NCI-H748 treated with DMSO at 0.1 percent for 48 hours (cell line): ENCODE data around the gene CFAP46.
"Not testable (repeated sequence)": the region's sequence is repeated elsewhere in the genome, so short reads cannot be mapped to it uniquely, and the experiment has no call there.

Source experiments
- DNase-seq: peaks from one replicate; lab custom pipeline; 2025; lab: John Stamatoyannopoulos, UW

CFAP46 gene

DNA sequence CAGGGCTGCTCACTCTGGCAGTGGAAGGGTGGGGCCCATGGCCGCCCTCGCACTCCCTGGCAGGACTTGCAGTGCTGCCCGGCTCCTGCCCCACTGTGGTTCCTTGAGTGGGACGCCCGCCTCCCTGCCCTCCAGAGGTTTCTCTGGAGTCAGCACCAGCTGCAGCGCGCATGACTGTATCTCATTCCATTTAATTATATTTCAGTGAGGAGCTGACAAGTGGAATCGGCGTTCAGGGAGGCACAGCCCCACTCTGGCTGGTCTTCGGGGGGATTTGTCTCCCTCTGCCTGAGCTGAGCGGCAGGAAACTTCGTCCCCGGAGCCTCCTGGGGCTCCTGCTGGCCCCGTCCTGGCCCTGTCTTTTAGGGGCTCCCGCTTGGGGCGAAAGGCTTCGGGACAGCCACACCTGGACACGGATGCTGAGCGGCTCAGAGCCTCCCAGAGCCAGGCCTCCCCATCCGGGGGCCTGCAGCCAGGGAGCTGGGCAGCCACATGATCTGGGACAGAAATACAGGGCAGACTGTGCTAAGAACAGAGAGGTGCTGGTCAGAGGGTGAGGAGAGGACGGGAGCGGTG is 81.2 kb downstream of the CFAP46 start:
- no peak for DNase-seq

DNA sequence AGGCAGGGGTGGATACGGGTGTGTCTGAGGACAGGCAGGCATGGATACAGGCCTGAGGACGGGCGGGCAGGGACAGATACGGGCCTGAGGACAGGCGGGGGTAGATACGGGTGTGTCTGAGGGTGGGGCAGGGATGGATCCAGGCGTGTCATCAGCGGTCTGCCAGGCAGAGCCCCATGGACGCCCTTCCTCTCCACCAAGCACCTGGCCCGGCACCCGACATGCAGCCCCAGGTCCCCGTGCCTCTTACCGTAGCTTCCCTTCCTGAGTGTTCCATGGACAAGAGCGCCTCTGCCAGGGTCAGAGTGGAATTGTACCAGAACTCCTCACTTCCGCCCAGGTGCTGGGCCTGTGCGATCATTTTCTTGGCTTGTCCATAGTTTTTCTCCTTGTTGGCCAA is 81.8 kb downstream of the CFAP46 start:
- no peak for DNase-seq

DNA sequence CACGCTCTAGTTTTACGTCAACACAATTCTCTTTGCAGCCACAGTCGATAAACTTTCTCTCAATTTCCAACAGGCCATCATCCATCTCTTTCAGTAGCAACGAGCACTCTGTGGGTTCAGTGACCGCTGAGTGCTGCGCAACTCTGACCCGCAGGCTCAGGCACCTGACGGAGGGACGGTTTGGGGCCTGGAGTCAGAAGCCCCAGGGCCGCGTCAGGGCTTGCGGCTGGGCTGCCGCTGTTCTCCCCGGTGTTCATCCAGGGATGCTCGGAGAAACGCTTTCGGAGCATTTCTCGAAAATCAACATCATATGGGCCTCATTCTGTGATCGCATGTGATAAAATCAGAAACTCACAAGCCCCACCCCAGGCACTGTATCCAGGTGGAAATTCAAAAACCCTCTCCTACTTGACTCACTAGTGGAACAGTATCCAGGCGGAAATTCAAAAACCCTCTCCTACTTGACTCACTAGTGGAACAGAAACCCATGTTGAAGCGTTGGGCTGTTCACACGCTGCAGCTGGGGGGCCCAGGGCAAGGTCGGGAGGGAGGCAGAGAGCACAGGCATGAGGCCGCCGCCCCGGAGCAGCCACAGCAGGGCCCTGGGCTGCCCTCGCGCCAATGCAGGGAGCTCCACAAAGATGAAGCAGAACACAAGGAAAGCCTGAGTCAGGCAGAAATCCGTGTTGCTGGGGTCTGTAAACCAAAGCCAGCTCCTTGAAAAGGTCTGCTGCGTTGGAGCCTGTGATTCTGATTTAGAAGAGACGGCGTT is 83.1 kb downstream of the CFAP46 start:
- no peak for DNase-seq

DNA sequence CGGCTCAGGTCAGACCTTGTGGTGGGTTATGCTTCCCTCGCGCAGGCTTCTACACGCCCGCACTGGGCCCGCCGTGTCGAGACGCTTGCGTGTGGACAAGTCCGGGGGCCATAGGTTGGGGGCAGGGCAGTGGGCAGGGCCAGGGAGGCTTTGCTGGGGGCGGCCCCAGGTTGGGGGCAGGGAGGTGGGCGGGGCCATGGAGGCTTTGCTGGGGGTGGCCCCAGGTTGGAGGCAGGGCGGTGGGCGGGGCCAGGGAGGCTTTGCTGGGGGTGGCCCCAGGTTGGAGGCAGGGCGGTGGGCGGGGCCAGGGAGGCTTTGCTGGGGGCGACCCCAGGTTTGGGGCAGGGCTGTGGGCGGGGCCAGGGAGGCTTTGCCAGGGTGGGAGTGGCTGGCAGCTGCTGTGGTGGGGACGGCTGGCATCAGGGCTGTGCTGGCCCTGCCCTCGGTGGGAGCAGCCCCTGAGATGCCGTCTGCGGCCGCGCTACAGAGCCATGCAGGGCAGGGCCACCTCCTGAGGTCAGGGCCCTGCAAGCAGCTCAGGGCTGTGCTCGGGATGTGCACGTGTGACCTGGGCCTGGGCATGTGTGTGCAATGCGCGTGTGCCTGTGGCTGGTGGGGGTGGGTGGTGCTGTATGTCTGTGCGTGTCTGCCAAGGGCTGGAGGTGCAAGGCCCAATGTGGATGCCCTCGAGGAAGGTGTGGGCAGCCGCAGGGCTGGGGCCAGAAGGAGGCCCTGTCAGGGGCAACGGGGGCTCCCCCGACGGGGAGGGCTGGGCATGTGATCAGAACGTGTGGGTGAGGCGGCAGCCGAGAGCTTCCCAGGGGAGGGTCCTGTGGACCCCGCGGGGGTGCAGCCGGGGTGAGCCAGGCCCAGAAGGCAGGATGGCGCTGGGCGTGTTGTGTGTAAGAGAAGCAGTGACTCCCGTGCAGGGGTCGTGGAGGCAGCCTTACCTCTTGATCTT is 84.0 kb downstream of the CFAP46 start:
- no peak for DNase-seq

DNA sequence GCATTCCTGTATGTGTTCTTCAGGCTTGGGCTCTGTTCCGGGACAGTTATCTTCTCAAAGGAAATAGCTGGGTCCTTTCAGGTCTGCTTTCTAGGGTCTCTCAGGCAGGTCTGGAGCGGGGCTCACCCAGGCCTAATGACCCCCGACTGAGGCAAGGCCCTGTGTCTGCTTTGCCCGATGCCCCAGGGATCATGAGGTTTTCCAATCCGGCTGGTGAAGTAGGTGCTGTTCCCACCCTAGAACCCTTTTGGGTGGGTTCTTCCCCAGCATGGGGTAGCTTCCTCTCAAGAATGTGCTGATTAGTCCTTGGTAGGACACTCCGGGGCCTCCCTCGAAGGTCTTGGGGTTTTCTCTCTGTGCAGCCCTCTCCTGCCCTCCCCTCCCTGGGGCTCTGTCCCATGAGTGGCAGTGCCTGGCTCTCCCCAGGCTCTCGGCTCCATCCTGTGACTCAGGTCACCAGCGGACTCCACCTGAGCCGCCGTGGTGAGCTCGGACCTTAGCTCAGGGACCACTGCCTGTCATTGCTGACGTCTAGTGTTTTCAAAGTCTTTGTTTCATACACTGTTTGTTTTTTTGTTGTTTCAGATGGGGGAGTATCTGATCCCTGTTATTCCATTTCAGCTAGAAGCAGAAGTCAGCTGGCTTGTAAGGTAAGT is 85.4 kb downstream of the CFAP46 start:
- no peak for DNase-seq

DNA sequence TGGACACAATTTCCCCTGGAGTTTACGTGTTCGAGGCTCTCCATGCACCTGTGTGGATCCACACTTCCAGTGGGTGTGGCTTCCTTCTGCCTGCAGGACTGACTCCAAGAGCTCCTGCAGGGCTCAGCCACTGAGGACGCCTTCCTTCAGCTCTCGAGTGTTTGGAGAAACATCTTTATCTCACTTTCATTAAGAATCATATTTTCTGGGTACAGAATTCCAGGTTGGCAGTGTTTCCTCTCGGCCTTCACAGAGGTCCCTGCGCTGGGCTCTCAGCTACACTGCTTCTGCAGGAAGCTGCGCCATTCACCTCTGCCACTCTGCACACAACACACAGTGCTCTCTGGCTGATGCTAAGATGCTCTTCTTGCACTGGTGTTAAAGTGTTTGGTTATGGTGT is 86.5 kb downstream of the CFAP46 start:
- DNase-seq, result no peak

DNA sequence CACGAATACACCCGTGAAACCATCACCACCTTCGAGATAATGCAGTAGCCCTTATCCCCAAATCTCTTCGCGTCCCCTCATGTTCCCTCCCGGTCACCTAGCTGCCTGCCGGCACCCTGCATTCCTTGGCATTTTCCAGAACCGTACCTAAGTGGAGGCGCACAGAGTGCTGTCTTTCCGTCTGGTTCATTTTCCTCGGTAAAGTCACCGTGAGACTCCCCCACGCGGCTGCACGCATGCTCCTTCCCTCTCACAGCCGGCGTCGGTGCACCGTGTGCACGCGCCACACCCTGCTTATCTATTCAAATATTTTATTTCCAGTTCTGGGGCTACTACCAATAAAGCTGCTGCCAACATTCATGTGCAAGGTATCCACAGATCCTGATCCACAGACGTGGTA is 90.9 kb downstream of the CFAP46 start:
- no peak for DNase-seq

DNA sequence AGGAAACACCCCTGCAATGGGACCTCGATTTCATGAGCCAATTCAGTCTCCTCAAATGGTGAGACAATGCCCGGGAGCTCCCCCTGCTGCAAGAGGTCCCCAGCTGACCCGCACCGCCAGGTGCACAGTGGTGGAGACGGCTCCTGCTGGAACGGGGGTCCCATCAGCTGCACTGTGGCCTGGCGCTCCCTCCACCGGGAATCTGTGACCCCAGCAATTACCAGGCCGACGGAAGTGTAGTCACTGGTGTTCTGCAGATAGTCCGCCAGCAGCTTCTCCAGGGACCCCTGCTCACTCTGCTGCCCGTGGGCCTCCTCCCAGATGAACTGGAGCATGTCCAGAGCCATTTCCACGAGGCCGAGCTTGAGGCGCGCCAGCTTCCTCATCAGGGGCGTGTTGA is 91.5 kb downstream of the CFAP46 start:
- no peak for DNase-seq

DNA sequence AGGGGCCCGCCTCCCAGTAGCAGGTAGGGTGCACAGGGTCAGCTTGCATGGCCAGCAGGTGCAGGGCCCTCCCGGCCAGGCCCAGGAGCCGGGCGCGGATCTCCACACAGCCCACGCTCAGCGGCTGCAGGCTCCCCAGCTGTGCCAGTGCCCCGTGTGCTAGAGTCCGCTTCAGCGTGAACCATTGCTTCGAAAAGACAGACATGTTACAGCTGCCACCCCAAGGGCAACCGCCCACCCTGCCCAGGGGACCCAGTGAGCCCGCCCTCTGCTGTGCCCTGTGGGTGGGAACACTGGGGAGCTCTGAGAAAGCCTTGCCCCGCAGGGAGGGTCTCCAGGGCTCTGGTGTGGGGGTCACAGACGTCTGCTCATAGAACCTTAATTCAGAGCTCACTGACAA is 92.1 kb downstream of the CFAP46 start:
- no peak for DNase-seq

DNA sequence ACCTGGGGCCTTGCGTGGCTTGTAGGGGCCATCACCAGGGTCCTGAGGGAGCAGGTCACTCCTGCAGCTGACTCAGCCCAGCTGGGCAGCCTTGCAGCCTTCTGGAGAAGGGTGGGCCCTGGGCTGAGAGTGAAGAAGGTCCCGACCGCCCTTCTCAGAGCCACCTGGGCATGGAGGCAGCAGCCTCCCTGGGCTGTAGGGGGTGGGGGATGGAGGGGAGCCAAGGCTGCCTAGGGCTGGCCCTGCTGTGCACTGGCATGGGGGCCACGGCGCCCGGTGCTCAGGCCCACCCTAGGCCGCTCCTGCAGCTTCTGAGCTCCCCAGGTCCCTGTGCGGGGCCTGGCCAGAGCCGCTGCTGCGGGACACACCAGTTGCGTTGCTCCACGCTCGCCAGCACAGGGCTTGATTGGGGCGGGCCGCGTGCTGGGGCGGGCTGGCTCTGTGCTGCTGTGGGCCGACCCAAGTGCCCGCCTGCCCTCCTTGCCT is 92.8 kb downstream of the CFAP46 start:
- no peak for DNase-seq

DNA sequence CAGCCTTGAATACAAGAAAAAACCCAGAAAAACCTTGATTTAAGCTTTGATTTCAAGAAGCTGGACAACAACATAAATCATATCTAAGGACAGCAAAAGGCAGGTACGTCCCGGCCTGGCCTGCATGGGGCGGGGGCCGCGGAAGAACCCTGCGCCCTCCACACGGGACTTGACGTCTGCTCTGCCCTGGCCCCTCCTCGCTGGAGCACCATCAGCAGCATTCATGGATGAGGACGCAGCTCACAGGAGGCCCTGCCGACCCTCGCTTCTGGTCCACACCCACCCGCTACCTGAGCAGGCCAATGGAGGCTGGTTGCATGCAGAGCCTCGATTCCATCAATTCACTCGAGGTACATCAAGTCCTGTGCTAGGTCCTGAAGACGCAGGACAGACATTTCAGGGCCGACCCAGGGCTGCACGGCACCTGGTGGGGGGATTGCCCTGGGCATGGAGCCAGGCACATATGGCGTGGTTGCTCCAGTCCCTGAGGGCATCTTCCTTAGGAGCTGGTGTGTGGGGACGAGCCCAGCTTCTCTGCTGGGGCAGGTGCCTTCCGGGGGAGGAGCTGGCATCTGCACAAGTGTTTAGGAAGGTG is 93.3 kb downstream of the CFAP46 start:
- DNase-seq, result no peak

DNA sequence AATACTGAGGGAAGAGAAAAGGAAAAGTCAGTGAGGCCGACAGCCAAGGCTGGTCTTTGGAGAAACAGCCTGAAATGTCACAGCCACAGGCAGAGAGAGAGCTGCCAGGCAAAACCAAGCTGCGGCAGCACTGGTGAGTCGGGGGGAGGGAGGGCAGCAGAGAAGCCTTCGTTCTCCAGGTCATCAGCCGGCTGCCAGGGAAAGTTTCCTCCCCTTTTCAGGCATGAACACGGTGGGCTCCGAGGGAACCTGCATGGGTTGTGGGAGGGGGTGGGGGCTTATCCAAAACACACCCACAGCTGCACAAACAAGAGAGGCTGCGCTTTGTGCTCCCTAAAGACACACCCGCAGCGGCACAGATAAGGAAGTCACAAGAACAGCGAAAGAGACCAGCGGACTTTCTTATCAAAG is 94.1 kb downstream of the CFAP46 start:
- no peak for DNase-seq

DNA sequence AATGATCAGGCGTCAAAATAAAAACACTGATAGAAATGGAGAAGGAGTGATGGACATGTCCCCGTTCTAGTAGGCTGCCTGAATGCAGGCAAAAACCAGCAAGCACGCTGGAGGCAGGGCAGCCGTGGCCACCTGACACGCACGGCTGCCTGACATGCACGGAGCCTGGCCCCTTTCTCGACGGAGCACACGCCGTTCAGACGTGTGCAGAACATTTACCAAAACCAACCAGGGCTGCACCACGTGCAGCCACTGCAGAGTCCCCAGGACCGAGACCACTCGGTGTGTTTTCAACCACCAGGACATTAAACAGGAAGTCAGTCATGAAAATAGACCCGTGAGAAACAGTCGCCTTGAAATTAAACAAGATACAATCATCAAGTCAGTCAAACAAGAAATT is 94.5 kb downstream of the CFAP46 start:
- DNase-seq, result no peak

DNA sequence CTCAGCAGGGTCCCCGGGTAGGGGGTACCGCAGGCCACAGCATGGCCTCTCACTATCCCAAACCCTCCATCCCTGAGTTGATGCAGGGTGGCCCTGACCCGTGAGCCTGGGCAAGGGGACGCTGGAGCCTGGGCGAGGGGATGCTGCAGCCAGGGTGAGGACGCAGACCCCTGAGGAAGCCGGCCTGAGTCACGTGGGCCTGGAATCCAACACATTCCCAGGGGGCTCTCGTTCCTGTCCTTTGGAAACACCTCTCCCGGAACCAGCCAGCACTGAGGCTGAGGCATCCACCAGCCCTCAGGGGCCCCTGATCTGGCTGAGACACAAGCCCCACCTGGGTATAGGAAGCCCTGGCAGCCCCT is 95.0 kb downstream of the CFAP46 start:
- DNase-seq, result no peak

DNA sequence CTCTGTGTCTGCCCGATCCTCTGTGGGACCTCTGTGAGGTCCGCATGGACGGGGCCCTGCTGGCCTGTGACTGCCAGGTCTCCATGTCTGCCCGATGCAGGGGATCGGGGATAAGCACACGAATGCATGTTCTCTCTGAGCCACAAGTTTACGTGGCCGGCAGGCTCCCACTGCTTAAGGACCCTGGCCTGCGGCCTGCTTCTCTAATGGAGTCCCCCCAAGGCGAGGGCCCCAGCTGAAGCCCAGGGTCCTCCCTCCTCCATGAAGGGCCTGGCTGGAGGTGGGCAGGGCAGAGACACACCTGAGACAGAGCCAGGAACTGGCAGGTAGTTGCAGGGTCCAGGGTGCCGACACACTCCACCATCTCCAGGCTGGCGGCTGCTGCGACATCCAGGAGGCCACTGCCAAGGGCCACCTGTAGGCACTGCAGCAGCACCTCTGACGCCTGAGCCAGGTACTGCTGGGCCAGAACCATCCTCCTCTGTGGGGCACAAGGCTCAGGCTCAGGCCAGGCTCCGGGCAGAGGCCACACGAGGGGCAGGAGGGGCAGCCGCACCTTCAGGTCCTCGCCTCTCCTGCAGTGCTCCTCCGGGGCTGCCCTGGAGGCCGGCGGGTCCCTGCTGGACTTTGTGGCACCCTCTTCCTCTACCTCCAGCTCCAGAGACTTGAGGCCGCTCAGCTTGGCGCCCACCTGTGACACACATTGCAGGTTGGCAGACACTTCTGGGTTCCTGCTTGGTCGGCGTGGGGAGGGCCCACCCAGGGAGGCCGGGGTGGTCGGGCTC is 95.5 kb downstream of the CFAP46 start:
- no peak for DNase-seq

DNA sequence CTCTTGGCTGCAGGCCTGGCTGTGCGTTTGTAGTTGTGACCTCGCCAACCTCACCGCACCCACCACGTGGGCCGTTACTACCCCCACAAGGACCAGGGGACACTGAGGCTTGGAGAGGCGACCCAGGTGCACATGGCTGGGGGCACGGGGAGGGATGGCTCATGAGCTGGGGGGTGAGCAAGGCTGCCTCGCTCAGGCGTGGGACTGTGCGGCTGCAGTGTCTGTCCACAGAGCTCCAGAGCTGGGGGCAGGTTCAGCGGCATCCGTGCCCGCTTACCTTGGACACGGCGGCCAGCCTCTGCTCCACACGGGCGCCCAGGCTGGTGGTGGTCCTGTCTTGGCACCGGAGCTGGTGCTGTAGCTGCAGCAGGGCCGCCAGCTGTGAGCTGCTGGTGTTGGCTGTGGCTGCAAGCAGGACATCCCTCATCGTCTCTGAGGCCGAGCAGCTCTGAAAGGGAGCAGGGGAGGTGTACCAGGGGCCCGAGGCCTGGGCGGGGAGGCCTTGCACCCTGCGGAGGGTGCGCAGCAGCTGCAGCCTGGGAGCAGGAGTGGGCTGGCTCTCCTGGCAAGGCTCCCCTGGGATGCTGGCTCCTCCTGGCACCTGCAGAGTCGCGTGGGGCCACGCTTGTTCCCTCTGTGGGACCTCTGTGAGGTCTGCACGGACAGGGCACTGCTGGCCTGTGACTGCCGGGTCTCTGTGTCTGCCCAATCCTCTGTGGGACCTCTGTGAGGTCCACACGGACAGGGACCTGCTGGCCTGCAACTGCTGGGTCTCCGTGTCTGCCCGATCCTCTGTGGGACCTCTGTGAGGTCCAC is 96.4 kb downstream of the CFAP46 start:
- no peak for DNase-seq

DNA sequence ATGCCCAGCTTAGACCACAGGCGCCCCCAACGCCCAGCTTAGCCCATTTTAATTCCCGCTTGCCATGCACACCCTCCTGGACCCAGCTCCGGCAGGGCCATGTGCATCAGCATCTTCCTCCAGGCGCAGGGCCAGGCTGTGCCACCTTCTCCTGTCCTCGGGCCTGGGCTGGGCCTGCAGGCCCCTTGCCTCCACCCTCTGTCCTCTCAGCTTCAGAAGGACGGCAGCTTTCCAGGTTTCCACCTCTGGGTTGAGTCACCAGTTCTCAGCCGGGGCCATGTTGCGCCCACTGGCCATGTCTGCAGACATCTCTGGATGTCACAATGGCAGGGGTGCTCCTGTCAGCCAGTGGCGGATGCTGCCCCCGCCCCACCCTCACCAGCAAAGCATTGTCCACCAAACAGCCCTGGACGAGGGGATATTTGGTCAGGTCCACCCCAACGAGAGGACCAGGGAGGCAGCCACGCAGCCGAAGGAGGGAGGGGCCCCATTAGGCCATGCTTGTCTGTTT is 97.3 kb downstream of the CFAP46 start:
- no peak for DNase-seq

DNA sequence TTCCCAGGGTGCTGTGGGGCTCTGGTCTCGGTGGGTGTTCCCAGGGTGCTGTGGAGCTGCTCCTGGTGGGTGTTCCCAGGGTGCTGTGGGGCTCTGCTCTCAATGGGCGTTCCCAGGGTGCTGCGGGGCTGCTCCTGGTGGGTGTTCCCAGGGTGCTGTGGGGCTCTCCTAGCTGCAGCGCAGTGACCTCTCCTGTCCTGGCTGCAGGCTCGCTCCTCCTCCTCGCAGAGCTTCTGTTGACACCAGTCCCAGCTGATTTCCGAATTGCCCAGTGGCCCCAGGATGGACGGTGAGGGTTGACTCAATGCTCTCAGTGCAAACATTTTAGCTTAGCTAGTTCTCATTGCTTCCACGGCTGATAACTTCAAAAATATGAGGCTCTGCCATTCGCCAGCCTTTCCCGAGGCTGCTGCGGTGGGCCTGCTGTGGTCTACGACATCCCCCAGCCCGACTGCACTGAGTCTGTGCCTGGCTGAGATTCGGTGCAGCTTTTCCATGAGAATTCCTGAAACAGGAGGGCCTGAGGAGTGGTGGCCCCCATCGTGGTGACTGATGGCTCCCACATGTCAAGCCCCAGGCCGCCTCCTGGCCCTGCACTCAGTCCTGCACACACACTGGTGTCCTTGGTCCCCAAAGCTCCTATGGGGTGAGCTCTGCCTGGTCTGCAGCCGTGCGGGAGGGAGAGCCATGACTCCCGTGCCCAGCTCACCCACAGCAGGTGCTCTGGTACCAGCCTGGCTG is 98.1 kb downstream of the CFAP46 start:
- no peak for DNase-seq

DNA sequence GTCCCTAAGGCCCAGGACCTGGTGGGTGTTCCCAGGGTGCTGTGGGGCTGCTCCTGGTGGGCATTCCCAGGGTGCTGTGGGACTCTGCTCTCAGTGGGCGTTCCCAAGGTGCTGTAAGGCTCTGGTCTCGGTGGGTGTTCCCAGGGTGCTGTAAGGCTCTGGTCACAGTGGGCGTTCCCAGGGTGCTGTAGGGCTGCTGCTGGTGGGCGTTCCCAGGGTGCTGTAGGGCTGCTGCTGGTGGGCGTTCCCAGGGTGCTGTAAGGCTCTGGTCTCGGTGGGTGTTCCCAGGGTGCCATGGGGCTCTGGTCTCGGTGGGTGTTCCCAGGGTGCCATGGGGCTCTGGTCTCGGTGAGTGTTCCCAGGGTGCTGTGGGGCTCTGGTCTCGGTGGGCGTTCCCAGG is 99.1 kb downstream of the CFAP46 start:
- not testable (repeated sequence) for DNase-seq
